NB4 (cell line): ENCODE data around the gene HPGDS.

ENCODE experiments used
- MYC ChIP-seq: IDR thresholded peaks from 2 replicates; pipeline ENCODE4 v1.6.1; 2011; ENCODE audit warnings: low read depth, low read length
- POLR2A ChIP-seq: IDR thresholded peaks from 2 replicates; pipeline ENCODE4 v1.6.1; 2011; ENCODE audit warnings: mild to moderate bottlenecking; ENCODE audit not compliant: insufficient read length; ENCODE audit errors: extremely low read depth
- TF ChIP-seq, protein P1 (sequence below): IDR thresholded peaks from one replicate; pipeline ENCODE4 v1.5.1; 2012; ENCODE audit warnings: low read depth, low read length

GRCh38 chr4:94357624-94358023 lies 15.0 kb upstream of the HPGDS start:
- TF ChIP-seq, protein P1, sequence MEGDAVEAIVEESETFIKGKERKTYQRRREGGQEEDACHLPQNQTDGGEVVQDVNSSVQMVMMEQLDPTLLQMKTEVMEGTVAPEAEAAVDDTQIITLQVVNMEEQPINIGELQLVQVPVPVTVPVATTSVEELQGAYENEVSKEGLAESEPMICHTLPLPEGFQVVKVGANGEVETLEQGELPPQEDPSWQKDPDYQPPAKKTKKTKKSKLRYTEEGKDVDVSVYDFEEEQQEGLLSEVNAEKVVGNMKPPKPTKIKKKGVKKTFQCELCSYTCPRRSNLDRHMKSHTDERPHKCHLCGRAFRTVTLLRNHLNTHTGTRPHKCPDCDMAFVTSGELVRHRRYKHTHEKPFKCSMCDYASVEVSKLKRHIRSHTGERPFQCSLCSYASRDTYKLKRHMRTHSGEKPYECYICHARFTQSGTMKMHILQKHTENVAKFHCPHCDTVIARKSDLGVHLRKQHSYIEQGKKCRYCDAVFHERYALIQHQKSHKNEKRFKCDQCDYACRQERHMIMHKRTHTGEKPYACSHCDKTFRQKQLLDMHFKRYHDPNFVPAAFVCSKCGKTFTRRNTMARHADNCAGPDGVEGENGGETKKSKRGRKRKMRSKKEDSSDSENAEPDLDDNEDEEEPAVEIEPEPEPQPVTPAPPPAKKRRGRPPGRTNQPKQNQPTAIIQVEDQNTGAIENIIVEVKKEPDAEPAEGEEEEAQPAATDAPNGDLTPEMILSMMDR: no peak
- no peak for TF ChIP-seq MYC
- TF ChIP-seq POLR2A: no peak
